Activated CD8-positive, alpha-beta memory T cell treated with anti-CD3 and anti-CD28 coated beads, Interleukin-2, amount 10 ng/mL, durations not matched to agents 7 days and 5 days (primary cell): ENCODE measurements around the gene WHRN. TPM values are rescaled to one million over a fixed set of nuclear protein-coding genes. Genes with fewer than 3 reads are reported as not detected.

Source experiments
- ATAC-seq: fragments of 150-1000 bp; cut with Tn5 transposase; one replicate; pipeline ENCODE4 v1.10.0; 2021; ENCODE audit warnings: moderate library complexity
- CTCF ChIA-PET: fragments of 350-600 bp; sonication (Branson Sonifier 250); formaldehyde crosslinking; loops from one replicate; lab custom pipeline; 2021; ENCODE audit warnings: antibody characterized with exemption; lab: Charles Lee
- DNase-seq: peaks from one replicate; pipeline ENCODE4 v3.0.0-alpha.2; 2020
- H3K27ac Mint-ChIP-seq: one replicate; pipeline ENCODE4 v1.8.0; 2021; ENCODE audit warnings: mild to moderate bottlenecking, mixed read lengths
- H3K27me3 Mint-ChIP-seq: one replicate; pipeline ENCODE4 v1.8.0; 2021; ENCODE audit warnings: mixed read lengths
- H3K36me3 Mint-ChIP-seq: one replicate; pipeline ENCODE4 v1.8.0; 2021; ENCODE audit warnings: mild to moderate bottlenecking, mixed read lengths
- H3K4me1 Mint-ChIP-seq: one replicate; pipeline ENCODE4 v1.8.0; 2021; ENCODE audit warnings: mixed read lengths
- H3K4me3 Mint-ChIP-seq: one replicate; pipeline ENCODE4 v1.8.0; 2021; ENCODE audit warnings: mild to moderate bottlenecking, moderate library complexity, mixed read lengths
- H3K9me3 Mint-ChIP-seq: one replicate; pipeline ENCODE4 v1.8.0; 2022; ENCODE audit warnings: low read depth, mixed read lengths
- total RNA-seq, 2 experiments: library from RNA; stranded (reverse); gene quantifications; one replicate each; pipeline ENCODE4 v1.2.3, GENCODE V29; 2021

The WHRN gene
- total RNA-seq, 2 experiments from 2014 or later, result 6.5 to 12.4 TPM

- H3K4me1 Mint-ChIP-seq, result peaks cover 15% of the 10 kb centered on the region
- DNase-seq (no peak), ATAC-seq (no peak)
- no peaks in the 10 kb centered on the region for H3K36me3 Mint-ChIP-seq
- no peak overlapping the region for H3K27ac Mint-ChIP-seq
- no peak overlapping the region for H3K4me3 Mint-ChIP-seq
- H3K27me3 Mint-ChIP-seq, result peaks cover 9% of the 10 kb centered on the region
- CTCF ChIA-PET, result interaction anchor here (1.3 to 2.5 kb wide), 2 partner anchors 9 to 158 kb away, joined by 6 to 23 read pairs; no protein-coding TSS in a partner anchor
- H3K9me3 Mint-ChIP-seq, result no peaks in the 10 kb centered on the region
Observed at GRCh38 chr9:114494776-114495569, 10.3 kb downstream of the WHRN start.

- no peak overlapping the region for H3K27ac Mint-ChIP-seq
- no peak for ATAC-seq
- no peak overlapping the region for H3K4me3 Mint-ChIP-seq
- H3K4me1 Mint-ChIP-seq, result peaks cover 15% of the 10 kb centered on the region
- no peaks in the 10 kb centered on the region for H3K9me3 Mint-ChIP-seq
- CTCF ChIA-PET, result interaction anchor here (2.9 kb wide), 1 partner anchor 160 kb away, joined by 9 read pairs; no protein-coding TSS in a partner anchor
- no peaks in the 10 kb centered on the region for H3K36me3 Mint-ChIP-seq
- DNase-seq, result no peak
- H3K27me3 Mint-ChIP-seq, result peaks cover 9% of the 10 kb centered on the region
Observed at GRCh38 chr9:114493521-114494184, 11.6 kb downstream of the WHRN start.

GRCh38 chr9:114492991-114493390 lies 12.3 kb downstream of the WHRN start:
- no peaks in the 10 kb centered on the region for H3K9me3 Mint-ChIP-seq
- DNase-seq (no peak), ATAC-seq (no peak)
- peaks cover 12% of the 10 kb centered on the region for H3K4me1 Mint-ChIP-seq
- CTCF ChIA-PET, result interaction anchor here (0.6 to 2.9 kb wide), 2 partner anchors 15 to 161 kb away, joined by 3 to 9 read pairs; no protein-coding TSS in a partner anchor
- no peaks in the 10 kb centered on the region for H3K36me3 Mint-ChIP-seq
- H3K27me3 Mint-ChIP-seq, result peaks cover 9% of the 10 kb centered on the region
- no peak overlapping the region for H3K27ac Mint-ChIP-seq
- no peak overlapping the region for H3K4me3 Mint-ChIP-seq

GRCh38 chr9:114491430-114492003 lies 13.8 kb downstream of the WHRN start:
- H3K4me3 Mint-ChIP-seq, result no peak overlapping the region
- CTCF ChIA-PET, result interaction anchor here (0.8 to 2.9 kb wide), 3 partner anchors 37 to 162 kb away, joined by 3 to 9 read pairs (median 3); no protein-coding TSS in a partner anchor
- peaks cover 9% of the 10 kb centered on the region for H3K27me3 Mint-ChIP-seq
- no peaks in the 10 kb centered on the region for H3K9me3 Mint-ChIP-seq
- no peaks in the 10 kb centered on the region for H3K36me3 Mint-ChIP-seq
- peaks cover 8% of the 10 kb centered on the region for H3K4me1 Mint-ChIP-seq
- DNase-seq (no peak), ATAC-seq (no peak)
- no peak overlapping the region for H3K27ac Mint-ChIP-seq

GRCh38 chr9:114489928-114490327 lies 15.3 kb downstream of the WHRN start:
- Mint-ChIP-seq H3K4me3 (no peak overlapping the region), H3K27ac (no peak overlapping the region), H3K9me3 (no peaks in the 10 kb centered on the region), H3K4me1 (peaks cover 19% of the 10 kb centered on the region), H3K36me3 (no peaks in the 10 kb centered on the region), H3K27me3 (peaks cover 3% of the 10 kb centered on the region)
- CTCF ChIA-PET, result interaction anchor here (7.0 kb wide), 1 partner anchor 14 kb away, joined by 95 read pairs; the partner anchor contains the start of gene WHRN
- no peak for DNase-seq
- ATAC-seq, result no peak

GRCh38 chr9:114488398-114489129 lies 16.7 kb downstream of the WHRN start:
- no peaks in the 10 kb centered on the region for H3K9me3 Mint-ChIP-seq
- DNase-seq (no peak), ATAC-seq (no peak)
- CTCF ChIA-PET, result interaction anchor here (0.8 to 7.0 kb wide), 13 partner anchors 8 to 164 kb away, joined by 3 to 95 read pairs (median 4); partner anchors contain the start of genes ATP6V1G1 and WHRN
- no peaks in the 10 kb centered on the region for H3K36me3 Mint-ChIP-seq
- peaks cover 29% of the 10 kb centered on the region for H3K4me1 Mint-ChIP-seq
- H3K27me3 Mint-ChIP-seq, result no peaks in the 10 kb centered on the region
- no peak overlapping the region for H3K4me3 Mint-ChIP-seq
- H3K27ac Mint-ChIP-seq, result no peak overlapping the region

GRCh38 chr9:114487607-114488300 lies 17.5 kb downstream of the WHRN start:
- H3K9me3 Mint-ChIP-seq, result no peaks in the 10 kb centered on the region
- H3K36me3 Mint-ChIP-seq, result no peaks in the 10 kb centered on the region
- no peak overlapping the region for H3K27ac Mint-ChIP-seq
- CTCF ChIA-PET, result interaction anchor here (0.8 to 7.0 kb wide), 21 partner anchors 9 to 165 kb away, joined by 3 to 95 read pairs (median 5); partner anchors contain the start of genes ATP6V1G1 and WHRN
- H3K27me3 Mint-ChIP-seq, result no peaks in the 10 kb centered on the region
- no peak overlapping the region for H3K4me3 Mint-ChIP-seq
- peaks cover 27% of the 10 kb centered on the region for H3K4me1 Mint-ChIP-seq
- ATAC-seq (peak; percentile 60), DNase-seq (peak; percentile 73)

GRCh38 chr9:114486205-114486963 lies 18.9 kb downstream of the WHRN start:
- H3K36me3 Mint-ChIP-seq, result no peaks in the 10 kb centered on the region
- no peaks in the 10 kb centered on the region for H3K9me3 Mint-ChIP-seq
- peak overlapping the region; percentile 56 for H3K27ac Mint-ChIP-seq
- CTCF ChIA-PET, result interaction anchor here (0.7 to 7.0 kb wide), 15 partner anchors 9 to 166 kb away, joined by 3 to 95 read pairs (median 6); partner anchors contain the start of gene WHRN
- DNase-seq, result no peak
- peaks cover 3% of the 10 kb centered on the region for H3K27me3 Mint-ChIP-seq
- peaks cover 35% of the 10 kb centered on the region for H3K4me1 Mint-ChIP-seq
- no peak overlapping the region for H3K4me3 Mint-ChIP-seq
- no peak for ATAC-seq

- H3K4me1 Mint-ChIP-seq, result peaks cover 43% of the 10 kb centered on the region
- H3K36me3 Mint-ChIP-seq, result no peaks in the 10 kb centered on the region
- peak overlapping the region; percentile 73 for H3K27ac Mint-ChIP-seq
- DNase-seq (peak; percentile 78), ATAC-seq (peak; percentile 90)
- peaks cover 3% of the 10 kb centered on the region for H3K27me3 Mint-ChIP-seq
- no peaks in the 10 kb centered on the region for H3K9me3 Mint-ChIP-seq
- CTCF ChIA-PET, result interaction anchor here (0.9 to 7.0 kb wide), 10 partner anchors 9 to 168 kb away, joined by 3 to 95 read pairs (median 5); partner anchors contain the start of gene WHRN
- H3K4me3 Mint-ChIP-seq, result no peak overlapping the region
Observed at GRCh38 chr9:114484854-114485443, 20.3 kb downstream of the WHRN start.

GRCh38 chr9:114484215-114484853 lies 20.9 kb downstream of the WHRN start:
- no peaks in the 10 kb centered on the region for H3K36me3 Mint-ChIP-seq
- CTCF ChIA-PET, result interaction anchor here (0.9 to 7.0 kb wide), 8 partner anchors 10 to 168 kb away, joined by 3 to 95 read pairs (median 13); partner anchors contain the start of gene WHRN
- DNase-seq (no peak), ATAC-seq (no peak)
- H3K4me3 Mint-ChIP-seq, result no peak overlapping the region
- H3K9me3 Mint-ChIP-seq, result no peaks in the 10 kb centered on the region
- peaks cover 43% of the 10 kb centered on the region for H3K4me1 Mint-ChIP-seq
- peak overlapping the region; percentile 73 for H3K27ac Mint-ChIP-seq
- H3K27me3 Mint-ChIP-seq, result peaks cover 3% of the 10 kb centered on the region

- H3K27ac Mint-ChIP-seq, result no peak overlapping the region
- no peaks in the 10 kb centered on the region for H3K36me3 Mint-ChIP-seq
- peaks cover 3% of the 10 kb centered on the region for H3K27me3 Mint-ChIP-seq
- ATAC-seq (no peak), DNase-seq (no peak)
- CTCF ChIA-PET, result interaction anchor here (1.2 to 7.0 kb wide), 5 partner anchors 21 to 169 kb away, joined by 3 to 95 read pairs (median 22); partner anchors contain the start of gene WHRN
- H3K4me1 Mint-ChIP-seq, result peaks cover 43% of the 10 kb centered on the region
- H3K4me3 Mint-ChIP-seq, result no peak overlapping the region
- H3K9me3 Mint-ChIP-seq, result no peaks in the 10 kb centered on the region
Observed at GRCh38 chr9:114483499-114483898, 21.8 kb downstream of the WHRN start.
